Tibial nerve (tissue), 4 donors: ENCODE data around the gene TNRC18.

Source experiments
- EP300 ChIP-seq, 2 donors: sonication (generic); formaldehyde crosslinking; IDR thresholded peaks; one replicate each; pipeline ENCODE4 v1.6.1; 2017; ENCODE audit warnings: antibody characterized with exemption in 2 of 2, mild to moderate bottlenecking in 1 of 2
- POLR2A ChIP-seq, 2 donors: fragments of 450-650 bp; IDR thresholded peaks; one replicate each; pipeline ENCODE4 v1.6.1; 2017; ENCODE audit warnings: antibody characterized with exemption in 2 of 2, mild to moderate bottlenecking in 2 of 2, moderate library complexity in 2 of 2
- TF ChIP-seq, protein P1 (sequence below), 5 experiments: fragments of 200-600 bp in 3 of 5; fragments of 450-650 bp in 2 of 5; sonication (generic) in 3 of 5; IDR thresholded peaks; one replicate each; pipeline ENCODE4 v1.5.1; 2016 to 2019; ENCODE audit warnings: antibody characterized with exemption in 5 of 5, mild to moderate bottlenecking in 3 of 5, moderate library complexity in 2 of 5

DNA sequence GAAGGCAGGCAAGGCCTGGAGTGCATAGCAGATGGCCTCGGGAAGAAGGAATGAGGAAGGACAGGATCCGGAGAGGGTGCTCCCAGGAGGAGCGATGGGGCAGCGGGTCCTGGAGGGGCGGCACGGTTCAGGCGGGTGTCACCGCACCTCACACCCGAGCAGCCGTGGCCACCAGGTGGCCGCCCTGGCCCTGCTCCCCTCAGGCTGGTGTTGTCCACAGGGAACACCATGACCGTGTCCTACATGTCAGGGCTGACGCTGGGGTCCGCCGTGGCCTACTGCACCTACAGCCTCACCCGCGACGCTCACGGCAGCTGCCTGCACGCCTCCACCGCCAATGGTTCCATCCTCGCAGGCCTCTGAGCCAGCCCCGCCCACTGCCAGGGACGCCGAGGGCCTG, 121.1 kb downstream of the TNRC18 start:
- TF ChIP-seq POLR2A (IDR thresholded peaks at IDR 0.05): no peak
- TF ChIP-seq, protein P1, sequence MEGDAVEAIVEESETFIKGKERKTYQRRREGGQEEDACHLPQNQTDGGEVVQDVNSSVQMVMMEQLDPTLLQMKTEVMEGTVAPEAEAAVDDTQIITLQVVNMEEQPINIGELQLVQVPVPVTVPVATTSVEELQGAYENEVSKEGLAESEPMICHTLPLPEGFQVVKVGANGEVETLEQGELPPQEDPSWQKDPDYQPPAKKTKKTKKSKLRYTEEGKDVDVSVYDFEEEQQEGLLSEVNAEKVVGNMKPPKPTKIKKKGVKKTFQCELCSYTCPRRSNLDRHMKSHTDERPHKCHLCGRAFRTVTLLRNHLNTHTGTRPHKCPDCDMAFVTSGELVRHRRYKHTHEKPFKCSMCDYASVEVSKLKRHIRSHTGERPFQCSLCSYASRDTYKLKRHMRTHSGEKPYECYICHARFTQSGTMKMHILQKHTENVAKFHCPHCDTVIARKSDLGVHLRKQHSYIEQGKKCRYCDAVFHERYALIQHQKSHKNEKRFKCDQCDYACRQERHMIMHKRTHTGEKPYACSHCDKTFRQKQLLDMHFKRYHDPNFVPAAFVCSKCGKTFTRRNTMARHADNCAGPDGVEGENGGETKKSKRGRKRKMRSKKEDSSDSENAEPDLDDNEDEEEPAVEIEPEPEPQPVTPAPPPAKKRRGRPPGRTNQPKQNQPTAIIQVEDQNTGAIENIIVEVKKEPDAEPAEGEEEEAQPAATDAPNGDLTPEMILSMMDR (IDR thresholded peaks at IDR 0.05): no peak
- TF ChIP-seq EP300 (IDR thresholded peaks at IDR 0.05): no peak
